ENCODE results near the gene TYSND1. TPM values are rescaled to one million over a fixed set of nuclear protein-coding genes. Genes with fewer than 3 reads are reported as not detected.

The TYSND1 gene, protein sequence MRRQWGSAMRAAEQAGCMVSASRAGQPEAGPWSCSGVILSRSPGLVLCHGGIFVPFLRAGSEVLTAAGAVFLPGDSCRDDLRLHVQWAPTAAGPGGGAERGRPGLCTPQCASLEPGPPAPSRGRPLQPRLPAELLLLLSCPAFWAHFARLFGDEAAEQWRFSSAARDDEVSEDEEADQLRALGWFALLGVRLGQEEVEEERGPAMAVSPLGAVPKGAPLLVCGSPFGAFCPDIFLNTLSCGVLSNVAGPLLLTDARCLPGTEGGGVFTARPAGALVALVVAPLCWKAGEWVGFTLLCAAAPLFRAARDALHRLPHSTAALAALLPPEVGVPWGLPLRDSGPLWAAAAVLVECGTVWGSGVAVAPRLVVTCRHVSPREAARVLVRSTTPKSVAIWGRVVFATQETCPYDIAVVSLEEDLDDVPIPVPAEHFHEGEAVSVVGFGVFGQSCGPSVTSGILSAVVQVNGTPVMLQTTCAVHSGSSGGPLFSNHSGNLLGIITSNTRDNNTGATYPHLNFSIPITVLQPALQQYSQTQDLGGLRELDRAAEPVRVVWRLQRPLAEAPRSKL
- total RNA-seq: 1 to 10 TPM; 4.4 to 4.9 TPM

DNA sequence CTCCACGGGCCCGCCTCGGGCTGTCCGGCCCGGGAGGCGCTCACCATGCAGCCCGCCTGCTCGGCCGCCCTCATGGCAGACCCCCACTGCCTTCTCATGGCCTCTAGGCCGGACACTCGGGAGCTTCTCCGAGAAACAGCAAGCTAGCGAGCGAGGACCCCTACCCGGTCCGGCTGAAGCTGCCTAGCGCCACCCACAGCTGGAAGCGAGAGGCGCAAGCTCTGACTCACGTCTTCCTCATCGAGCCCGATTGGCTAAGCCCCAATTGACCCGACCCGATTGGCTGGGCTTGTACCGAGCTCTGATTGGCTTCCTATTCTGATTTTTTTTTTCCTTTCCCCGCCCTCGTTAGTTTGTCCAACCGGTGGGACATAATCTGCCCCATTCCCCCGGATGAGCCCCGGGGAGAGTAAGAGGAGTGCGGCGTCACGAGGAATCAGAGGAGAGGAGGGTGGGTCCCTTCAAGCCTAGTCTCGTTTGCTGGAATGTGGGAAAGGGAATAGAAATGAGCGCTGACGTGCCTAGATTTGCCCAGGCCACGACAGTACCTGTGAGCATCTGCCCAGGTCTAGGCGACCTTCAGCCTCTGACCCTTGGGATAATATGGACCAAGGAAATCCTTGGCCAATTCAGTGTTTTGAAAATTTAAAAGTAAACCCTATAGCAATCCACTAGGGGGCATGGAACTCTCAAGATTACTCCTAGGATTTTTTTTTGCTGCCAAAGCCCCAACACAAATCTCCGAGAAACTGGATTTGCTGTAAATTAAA is at the start of gene TYSND1:
Gene TYSND1 (minus strand): TSS at position 212 of the 770 bp plus-strand sequence. CDS start 114 bp downstream, at position 98.
- H3K27ac ChIP-seq: peak within 1 kb of the TSS; percentile 87 to 91
- TF ChIP-seq, protein P1, sequence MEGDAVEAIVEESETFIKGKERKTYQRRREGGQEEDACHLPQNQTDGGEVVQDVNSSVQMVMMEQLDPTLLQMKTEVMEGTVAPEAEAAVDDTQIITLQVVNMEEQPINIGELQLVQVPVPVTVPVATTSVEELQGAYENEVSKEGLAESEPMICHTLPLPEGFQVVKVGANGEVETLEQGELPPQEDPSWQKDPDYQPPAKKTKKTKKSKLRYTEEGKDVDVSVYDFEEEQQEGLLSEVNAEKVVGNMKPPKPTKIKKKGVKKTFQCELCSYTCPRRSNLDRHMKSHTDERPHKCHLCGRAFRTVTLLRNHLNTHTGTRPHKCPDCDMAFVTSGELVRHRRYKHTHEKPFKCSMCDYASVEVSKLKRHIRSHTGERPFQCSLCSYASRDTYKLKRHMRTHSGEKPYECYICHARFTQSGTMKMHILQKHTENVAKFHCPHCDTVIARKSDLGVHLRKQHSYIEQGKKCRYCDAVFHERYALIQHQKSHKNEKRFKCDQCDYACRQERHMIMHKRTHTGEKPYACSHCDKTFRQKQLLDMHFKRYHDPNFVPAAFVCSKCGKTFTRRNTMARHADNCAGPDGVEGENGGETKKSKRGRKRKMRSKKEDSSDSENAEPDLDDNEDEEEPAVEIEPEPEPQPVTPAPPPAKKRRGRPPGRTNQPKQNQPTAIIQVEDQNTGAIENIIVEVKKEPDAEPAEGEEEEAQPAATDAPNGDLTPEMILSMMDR (IDR thresholded peaks at IDR 0.05): peak in 1 of 2 donors; percentile 74
- H3K9me3 ChIP-seq: no peaks in the 10 kb centered on the region
- H3K36me3 ChIP-seq: peaks cover 27% of the 10 kb centered on the region
- H3K4me3 ChIP-seq: peak within 1 kb of the TSS; percentile 59 to 73
- DNase-seq (ENCODE audit: low spot score): peak; percentile 98
- H3K27me3 ChIP-seq: no peaks in the 10 kb centered on the region
- peaks cover 0 to 22% of the 10 kb centered on the region in 2 donors for H3K4me1 ChIP-seq

DNA sequence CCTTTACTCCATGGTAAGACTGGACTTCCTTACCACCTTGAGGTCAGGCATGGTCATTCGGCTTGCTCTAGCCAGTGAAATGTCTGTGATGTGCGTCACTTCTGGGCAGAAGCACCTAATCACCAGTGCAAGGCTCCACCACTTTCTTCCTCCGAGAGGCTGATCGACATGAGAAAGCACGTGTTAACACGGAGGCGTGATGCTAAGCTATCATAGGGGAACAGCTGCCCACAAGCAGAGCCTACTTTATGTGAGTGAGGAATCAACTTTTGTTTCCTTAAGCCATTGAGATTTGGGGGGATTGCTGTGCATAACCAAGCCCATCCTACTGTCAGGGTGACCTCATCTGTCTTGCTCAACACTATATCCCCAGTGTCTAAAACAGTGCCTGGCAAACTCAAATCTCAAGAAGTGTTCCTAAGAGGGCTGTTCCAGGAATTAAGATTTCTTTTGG is 46.9 kb upstream of the TYSND1 start:
- TF ChIP-seq, protein P1 (IDR thresholded peaks at IDR 0.05): no peak
- Histone ChIP-seq H3K36me3 (peaks cover 7% of the 10 kb centered on the region), H3K4me1 (peaks cover 0 to 31% of the 10 kb centered on the region in 2 donors), H3K27me3 (no peaks in the 10 kb centered on the region), H3K27ac (peak overlapping the region in 1 of 2 donors; percentile 40), H3K4me3 (no peak overlapping the region), H3K9me3 (peaks cover 0 to 1% of the 10 kb centered on the region in 2 donors)
- DNase-seq (ENCODE audit: low spot score): peak; percentile 76

DNA sequence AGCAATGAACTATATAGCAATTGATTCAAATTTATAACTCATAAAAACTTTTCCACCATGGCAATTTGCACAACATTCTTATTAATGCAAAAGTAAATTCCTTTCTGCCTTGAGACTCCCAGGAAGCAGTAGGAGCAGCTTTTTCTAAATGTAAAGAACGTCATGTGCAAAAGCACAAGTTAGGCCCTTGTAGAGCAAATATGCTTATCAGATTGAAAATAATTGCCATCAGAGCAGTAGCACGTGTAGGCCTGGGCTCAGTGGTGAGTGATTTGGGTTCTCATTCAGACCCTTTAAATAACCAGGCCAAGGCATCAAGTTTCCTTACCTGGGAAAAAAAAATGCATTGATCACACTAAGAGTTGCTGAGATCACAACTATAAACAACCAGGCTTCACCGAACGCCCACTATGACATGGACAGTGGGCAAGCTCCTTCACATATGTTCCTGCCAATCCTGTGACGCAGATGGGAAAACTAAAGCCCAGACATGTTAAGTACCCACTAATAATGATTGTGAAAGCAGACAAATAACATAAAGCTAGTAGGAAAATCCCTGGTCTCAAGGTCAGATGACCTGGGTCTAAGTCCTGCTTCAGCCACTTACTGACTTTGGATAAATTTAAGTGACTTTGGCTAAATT is 45.9 kb upstream of the TYSND1 start:
- Histone ChIP-seq H3K27ac (no peak overlapping the region), H3K27me3 (no peaks in the 10 kb centered on the region), H3K9me3 (no peaks in the 10 kb centered on the region), H3K4me3 (no peak overlapping the region), H3K36me3 (no peaks in the 10 kb centered on the region), H3K4me1 (peaks cover 0 to 31% of the 10 kb centered on the region in 2 donors)
- TF ChIP-seq, protein P1 (IDR thresholded peaks at IDR 0.05): no peak
- no peak for DNase-seq (ENCODE audit: low spot score)

DNA sequence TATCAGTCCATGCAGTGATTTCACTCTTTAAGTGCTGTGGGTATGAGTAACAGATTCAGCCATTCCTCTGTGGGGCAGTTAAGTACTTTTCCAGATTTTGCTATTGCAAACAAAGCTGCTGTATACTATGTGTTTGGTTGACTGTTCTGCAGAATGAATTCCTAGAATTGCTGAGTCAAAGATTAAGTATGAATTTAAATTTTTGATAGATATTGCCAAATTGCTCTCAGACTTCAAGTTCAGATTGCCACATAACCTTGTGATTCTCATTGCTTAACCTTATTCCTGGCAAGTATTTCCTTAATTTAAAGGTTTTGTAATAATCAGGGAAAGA is 45.4 kb upstream of the TYSND1 start:
- Histone ChIP-seq H3K36me3 (no peaks in the 10 kb centered on the region), H3K4me3 (no peak overlapping the region), H3K9me3 (no peaks in the 10 kb centered on the region), H3K27ac (no peak overlapping the region), H3K4me1 (peaks cover 0 to 31% of the 10 kb centered on the region in 2 donors), H3K27me3 (no peaks in the 10 kb centered on the region)
- no peak for DNase-seq (ENCODE audit: low spot score)
- TF ChIP-seq, protein P1 (IDR thresholded peaks at IDR 0.05): no peak

DNA sequence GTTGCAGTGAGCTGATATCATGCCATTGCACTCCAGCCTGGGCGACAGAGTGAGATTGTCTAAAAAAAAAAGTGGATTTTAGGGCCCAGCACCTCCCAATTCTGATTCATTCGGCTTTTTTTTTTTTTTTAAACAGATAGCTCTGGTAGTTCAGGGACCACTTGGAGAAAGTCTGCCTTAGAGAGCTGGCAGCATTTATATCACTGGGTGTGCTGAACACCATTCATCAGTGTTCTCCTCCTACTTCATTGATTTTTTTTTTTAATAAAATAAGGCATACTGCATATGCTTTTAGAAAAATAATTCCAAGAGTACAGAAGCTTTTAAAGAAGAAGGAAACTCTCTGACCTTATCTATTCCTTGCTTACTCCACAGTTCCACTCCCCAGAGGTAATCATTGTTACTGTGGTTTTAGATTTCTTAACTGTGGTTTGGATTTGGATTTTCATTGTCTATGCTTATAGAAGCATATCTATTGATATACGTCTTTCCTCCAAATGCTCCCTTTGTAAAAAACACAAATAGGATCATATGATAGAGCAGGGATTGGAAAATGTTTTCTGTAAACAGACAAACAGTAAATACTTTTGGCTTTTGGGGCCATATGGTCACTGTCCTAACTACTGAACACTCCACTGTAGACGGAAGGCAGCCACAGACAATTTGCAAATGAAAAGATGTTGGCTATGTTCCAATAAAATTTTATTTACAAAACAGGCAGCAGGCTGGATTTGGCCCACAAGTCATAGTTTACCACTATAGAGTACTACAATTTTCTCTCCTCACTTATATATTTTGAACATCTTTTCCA is 44.9 kb upstream of the TYSND1 start:
- no peaks in the 10 kb centered on the region for H3K9me3 ChIP-seq
- no peaks in the 10 kb centered on the region for H3K36me3 ChIP-seq
- H3K4me1 ChIP-seq: peaks cover 0 to 31% of the 10 kb centered on the region in 2 donors
- DNase-seq (ENCODE audit: low spot score): no peak
- no peaks in the 10 kb centered on the region for H3K27me3 ChIP-seq
- TF ChIP-seq, protein P1 (IDR thresholded peaks at IDR 0.05): no peak
- H3K4me3 ChIP-seq: no peak overlapping the region
- no peak overlapping the region for H3K27ac ChIP-seq
